Measurements from ENCODE around the gene RBMX. TPM values are rescaled to one million over a fixed set of nuclear protein-coding genes. Genes with fewer than 3 reads are reported as not detected.

Gene RBMX
- total and polyA plus RNA-seq, 2 experiments from 2014 or later: 337 to 601 TPM

GRCh38 chrX:136849395-136849794 is 31.1 kb downstream of the RBMX start:
- H3K36me3 Mint-ChIP-seq (ENCODE audit: low read depth): peaks cover 52% of the 10 kb centered on the region
- Histone ChIP-seq H3K4me3 (no peak overlapping the region), H4K20me1 (replicated peaks; ENCODE audit: insufficient read depth) (no peaks in the 10 kb centered on the region), H3K4me2 (no peak overlapping the region), H3K36me3 (ENCODE audit: insufficient read depth) (no peaks in the 10 kb centered on the region), H3K27ac (ENCODE audit: low read depth) (no peak overlapping the region), H3F3A (replicated peaks; ENCODE audit: low read depth) (no peaks in the 10 kb centered on the region), H3K4me1 (ENCODE audit: insufficient read depth) (no peaks in the 10 kb centered on the region), H3K79me2 (replicated peaks; ENCODE audit: insufficient read depth) (no peaks in the 10 kb centered on the region), H3K27me3 (ENCODE audit: insufficient read depth) (no peaks in the 10 kb centered on the region), H2AFZ (no peak overlapping the region), H3K9me2 (ENCODE audit: insufficient read depth) (no peaks in the 10 kb centered on the region)
- H3K4me3 Mint-ChIP-seq: no peak overlapping the region
- H3K4me1 Mint-ChIP-seq: no peaks in the 10 kb centered on the region
- no peaks in the 10 kb centered on the region for H3K9me3 Mint-ChIP-seq
- ATAC-seq: no peak
- DNase-seq (ENCODE audit: low spot score): no peak
- no peak overlapping the region for H3K27ac Mint-ChIP-seq
- no peaks in the 10 kb centered on the region for H3K27me3 Mint-ChIP-seq (ENCODE audit: insufficient read depth, low read depth, poor library complexity)
- TF ChIP-seq EZH2phosphoT487 (IDR thresholded peaks at IDR 0.05; ENCODE audit: unreplicated experiment): no peak
- no peak for TF ChIP-seq POLR2AphosphoS5 (IDR thresholded peaks at IDR 0.05; ENCODE audit: low read depth)

- H3K36me3 Mint-ChIP-seq (ENCODE audit: low read depth): peaks cover 48% of the 10 kb centered on the region
- Histone ChIP-seq H2AFZ (no peak overlapping the region), H3K27ac (ENCODE audit: low read depth) (no peak overlapping the region), H3K4me1 (ENCODE audit: insufficient read depth) (no peaks in the 10 kb centered on the region), H4K20me1 (replicated peaks; ENCODE audit: insufficient read depth) (no peaks in the 10 kb centered on the region), H3K4me3 (no peak overlapping the region), H3K4me2 (no peak overlapping the region), H3K27me3 (ENCODE audit: insufficient read depth) (no peaks in the 10 kb centered on the region), H3K79me2 (replicated peaks; ENCODE audit: insufficient read depth) (no peaks in the 10 kb centered on the region), H3K36me3 (ENCODE audit: insufficient read depth) (no peaks in the 10 kb centered on the region), H3K9me2 (ENCODE audit: insufficient read depth) (no peaks in the 10 kb centered on the region), H3F3A (replicated peaks; ENCODE audit: low read depth) (no peaks in the 10 kb centered on the region)
- H3K4me1 Mint-ChIP-seq: no peaks in the 10 kb centered on the region
- ATAC-seq: no peak
- no peaks in the 10 kb centered on the region for H3K9me3 Mint-ChIP-seq
- DNase-seq (ENCODE audit: low spot score): no peak
- no peak overlapping the region for H3K4me3 Mint-ChIP-seq
- no peaks in the 10 kb centered on the region for H3K27me3 Mint-ChIP-seq (ENCODE audit: insufficient read depth, low read depth, poor library complexity)
- H3K27ac Mint-ChIP-seq: no peak overlapping the region
- no peak for TF ChIP-seq STAT1 (IDR thresholded peaks at IDR 0.05; ENCODE audit: unreplicated experiment)
- no peak for TF ChIP-seq CTCF (conservative IDR thresholded peaks at IDR 0.05; ENCODE audit: low read depth in 2 of 2)
- TF ChIP-seq ZNF114 (CRISPR knock-in tag; IDR thresholded peaks at IDR 0.05): no peak
- TF ChIP-seq ZNF462 (CRISPR knock-in tag; IDR thresholded peaks at IDR 0.05): no peak
- no peak for TF ChIP-seq EZH2 (IDR thresholded peaks at IDR 0.05; ENCODE audit: low read depth, unreplicated experiment)
- TF ChIP-seq ETS1 (IDR thresholded peaks at IDR 0.05): no peak
- no peak for TF ChIP-seq ZNF331 (CRISPR knock-in tag; IDR thresholded peaks at IDR 0.05; ENCODE audit: low read depth)
- TF ChIP-seq REST (IDR thresholded peaks at IDR 0.05; ENCODE audit: unreplicated experiment): no peak
Measured at GRCh38 chrX:136847874-136848273, 32.7 kb downstream of the RBMX start.
